Measurements from ENCODE around the gene RBM4B.

RBM4B gene

DNA sequence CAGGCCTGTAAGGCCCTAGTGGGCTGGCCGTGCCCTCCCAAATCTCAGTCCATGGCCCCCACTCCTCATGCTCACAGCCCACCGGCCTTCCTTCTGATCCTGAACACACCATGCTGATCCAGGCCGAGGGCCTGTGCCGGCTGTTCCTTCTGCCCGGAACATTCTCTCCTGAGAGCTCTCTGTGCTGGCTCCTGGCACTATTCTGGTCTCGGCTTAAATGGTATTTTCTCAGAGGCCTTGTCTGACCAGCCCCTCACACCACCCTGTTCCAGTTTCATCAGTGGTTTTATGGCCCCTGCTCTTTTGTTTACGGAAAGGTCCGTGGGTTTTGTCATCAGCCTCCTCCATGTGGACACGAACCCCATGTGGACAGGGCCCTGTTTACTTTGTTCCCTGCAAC, 29.3 kb upstream of the RBM4B start:
- no peak for DNase-seq

DNA sequence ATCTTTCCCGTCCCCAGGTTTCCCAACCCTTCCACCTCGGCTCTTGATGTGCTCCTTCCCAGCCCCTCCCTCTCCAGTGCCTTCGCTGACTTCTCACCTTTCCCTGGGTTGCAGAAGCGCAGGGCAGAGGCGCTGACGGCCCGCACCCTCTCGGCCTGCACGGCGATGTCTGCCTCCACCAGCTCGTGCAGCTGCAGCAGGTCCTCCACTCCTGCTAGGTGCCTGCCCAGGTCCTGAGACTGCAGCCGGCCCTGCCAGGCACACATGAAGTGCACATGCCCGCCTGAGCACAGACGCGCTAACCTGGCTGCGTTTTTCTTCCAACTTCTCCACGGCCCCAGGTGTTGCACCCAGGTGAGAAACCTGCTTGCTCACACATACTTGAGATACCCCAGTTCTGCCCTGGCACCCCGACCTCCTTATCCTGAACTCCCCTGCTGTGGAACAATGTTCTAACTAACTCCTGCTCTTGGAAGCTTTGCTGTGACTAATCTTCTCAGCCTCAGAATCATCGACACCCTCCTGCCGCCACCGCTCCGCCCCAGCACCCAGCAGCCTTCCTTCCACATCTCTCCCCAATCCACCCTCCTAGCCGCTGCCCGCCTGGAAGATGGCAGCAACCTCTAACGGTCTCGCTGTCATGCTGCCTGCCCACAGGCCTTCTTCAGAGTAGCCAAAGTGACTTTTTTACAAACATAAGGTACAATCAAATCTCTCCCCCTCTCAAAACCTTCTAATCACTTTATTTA, 28.1 kb upstream of the RBM4B start:
- DNase-seq: no peak

GRCh38 chr11:66704659-66705360, 27.1 kb upstream of the RBM4B start:
- DNase-seq: no peak

- DNase-seq: no peak
Observed at GRCh38 chr11:66701432-66702240, 23.9 kb upstream of the RBM4B start.

GRCh38 chr11:66700742-66701141, 23.1 kb upstream of the RBM4B start:
- no peak for DNase-seq

DNA sequence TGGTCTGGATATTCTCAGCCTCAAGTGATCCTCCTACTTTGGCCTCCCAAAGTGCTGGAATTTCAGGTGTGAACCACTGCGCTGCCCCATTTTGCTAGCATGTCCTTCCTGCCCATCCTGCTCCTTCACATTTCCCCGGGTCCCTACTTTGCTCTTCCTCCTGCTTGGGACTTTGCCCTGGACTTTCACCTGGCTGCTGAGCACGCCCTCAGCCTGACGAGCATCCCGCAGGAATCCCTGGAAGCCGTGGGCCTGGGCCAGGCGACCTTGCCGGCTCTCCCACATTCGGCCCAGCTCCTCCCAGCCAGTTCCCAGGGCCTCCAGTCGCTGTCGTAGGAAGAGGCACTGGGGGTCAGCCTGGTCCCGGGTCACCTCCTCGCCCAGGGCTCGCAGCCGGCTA, 22.6 kb upstream of the RBM4B start:
- no peak for DNase-seq

GRCh38 chr11:66698491-66698890, 20.8 kb upstream of the RBM4B start:
- no peak for DNase-seq

DNA sequence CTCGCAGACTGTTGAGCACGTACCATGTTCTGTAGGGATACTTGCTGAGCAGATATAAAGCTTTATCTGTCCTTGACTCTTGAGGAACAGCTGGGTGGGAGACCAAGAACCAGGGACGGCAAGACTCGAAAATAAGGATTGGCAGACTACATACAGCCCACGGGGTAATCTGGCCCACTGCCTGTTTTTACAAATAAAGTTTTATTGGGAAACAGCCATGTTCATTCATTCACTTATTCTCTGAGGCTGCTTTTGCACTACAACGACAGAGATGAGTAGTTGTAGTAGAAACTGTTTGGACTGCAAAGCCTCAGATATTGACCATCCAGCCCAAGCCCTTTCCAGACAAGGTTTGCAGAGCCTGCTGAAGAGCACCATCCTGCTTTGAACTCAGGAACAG, 20.3 kb upstream of the RBM4B start:
- no peak for DNase-seq

DNA sequence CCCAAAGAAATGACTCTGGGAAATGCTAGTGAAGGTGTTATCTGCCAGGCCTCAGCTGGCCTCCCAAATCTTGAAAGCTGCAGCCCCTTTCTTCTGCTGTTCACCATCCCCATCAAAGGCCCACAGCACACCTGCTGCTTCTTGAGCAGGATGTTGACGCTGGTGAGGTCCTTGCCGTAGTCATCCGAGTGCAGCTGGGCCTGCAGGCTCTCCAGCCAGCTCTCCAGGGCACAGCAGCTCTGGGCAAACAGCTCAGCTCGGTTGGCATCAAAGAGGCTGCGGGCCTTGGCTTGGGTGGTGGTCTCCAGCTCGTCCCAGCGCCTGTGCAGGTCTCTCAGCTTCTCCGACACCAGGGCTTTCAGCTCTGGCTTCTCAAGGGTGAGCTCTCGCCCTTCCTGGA, 18.5 kb upstream of the RBM4B start:
- no peak for DNase-seq

GRCh38 chr11:66694732-66695207, 17.1 kb upstream of the RBM4B start:
- peak; percentile 78 for DNase-seq

DNA sequence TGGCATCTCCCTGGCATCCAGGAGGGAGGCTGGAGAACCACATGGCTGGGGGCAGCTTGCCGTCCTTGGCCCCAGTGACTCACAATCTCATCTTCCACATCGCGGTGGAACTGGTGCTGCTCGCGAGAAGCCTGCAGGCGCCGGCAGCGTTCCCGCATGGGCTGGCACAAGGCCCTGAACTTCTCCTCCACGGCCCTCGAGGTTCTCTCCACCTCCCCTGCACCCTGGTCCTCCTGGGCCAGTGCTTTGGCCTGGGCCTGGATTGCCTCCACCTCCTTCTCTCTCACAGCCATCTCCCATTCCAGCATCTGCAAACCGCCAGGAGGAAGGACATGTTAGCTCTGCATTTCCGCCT, 16.3 kb upstream of the RBM4B start:
- DNase-seq: no peak

DNA sequence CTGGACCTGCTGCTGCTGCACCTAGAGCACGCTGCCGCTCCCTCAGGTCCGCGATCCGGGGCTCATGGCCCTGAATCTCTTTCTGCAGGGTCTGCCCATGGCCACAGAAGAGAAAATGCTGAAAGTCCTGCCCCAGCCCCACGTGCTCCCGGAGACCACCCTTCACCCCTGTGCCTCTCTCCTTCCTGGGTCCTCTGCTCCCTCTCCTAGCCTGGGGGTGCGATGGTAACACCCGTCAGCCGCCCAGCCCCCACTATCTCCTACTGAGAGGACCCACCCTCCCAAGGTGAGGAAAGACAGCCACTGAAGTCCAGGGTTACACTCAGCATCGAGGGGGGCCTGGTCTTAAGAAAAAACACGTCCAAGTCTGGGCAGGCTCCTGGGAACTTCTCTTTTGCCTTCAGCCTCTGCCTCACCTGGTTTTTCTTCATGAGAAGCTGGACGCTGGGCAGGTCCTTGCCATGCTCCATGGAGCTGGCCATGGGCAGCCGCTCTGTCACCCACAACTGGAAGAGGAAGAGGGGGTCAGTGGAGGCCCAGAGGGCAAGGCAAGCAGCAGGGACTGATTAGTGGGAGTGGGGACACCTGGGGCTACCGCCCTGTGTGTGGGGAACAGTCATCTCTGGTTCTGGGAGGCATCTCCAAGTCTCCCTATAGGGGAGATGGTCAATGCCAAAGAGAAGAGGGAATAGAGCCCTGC, 15.8 kb upstream of the RBM4B start:
- DNase-seq: no peak

DNA sequence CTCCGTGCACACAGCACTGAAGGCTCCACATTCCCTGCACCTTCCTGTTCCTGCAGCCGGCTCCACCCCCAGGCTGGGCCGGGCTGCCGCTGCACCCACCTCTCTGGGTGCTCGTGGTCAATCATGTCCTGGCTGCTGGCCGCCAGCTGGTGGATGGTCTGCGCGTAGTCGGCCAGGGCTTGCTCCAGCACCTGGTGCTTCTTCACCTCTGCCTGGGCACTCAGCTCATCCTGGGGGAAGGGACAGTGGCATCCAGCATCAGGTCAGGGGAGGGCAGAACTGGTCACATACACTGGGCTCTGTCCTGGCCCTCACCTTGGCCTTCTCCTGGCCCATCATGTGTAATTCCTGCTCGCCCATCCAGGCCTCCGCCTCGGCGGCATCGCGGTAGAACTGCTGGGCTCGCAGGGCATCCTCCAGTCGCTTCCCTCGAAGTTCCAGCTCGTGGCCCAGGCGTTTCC, 15.2 kb upstream of the RBM4B start:
- no peak for DNase-seq

DNA sequence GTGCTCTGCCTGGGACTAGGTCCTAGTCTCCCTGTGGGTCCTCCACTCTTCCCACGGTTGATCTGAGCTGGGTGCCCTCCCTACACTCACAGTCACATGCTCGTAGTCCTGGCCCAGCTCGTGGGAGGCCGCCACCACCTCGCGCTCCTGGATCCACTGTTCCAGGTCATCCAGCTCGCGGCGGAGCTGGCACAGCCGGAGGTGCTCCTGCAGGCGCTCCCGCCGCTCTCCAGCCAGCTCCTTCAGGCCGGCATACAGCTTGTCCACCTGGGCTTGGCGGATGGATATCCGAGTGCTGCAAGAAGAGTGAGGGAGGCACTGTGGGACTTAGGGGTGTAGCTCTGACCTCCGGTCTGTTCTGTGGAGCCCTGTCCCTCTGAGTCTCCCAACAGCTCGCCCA, 14.8 kb upstream of the RBM4B start:
- DNase-seq: no peak

DNA sequence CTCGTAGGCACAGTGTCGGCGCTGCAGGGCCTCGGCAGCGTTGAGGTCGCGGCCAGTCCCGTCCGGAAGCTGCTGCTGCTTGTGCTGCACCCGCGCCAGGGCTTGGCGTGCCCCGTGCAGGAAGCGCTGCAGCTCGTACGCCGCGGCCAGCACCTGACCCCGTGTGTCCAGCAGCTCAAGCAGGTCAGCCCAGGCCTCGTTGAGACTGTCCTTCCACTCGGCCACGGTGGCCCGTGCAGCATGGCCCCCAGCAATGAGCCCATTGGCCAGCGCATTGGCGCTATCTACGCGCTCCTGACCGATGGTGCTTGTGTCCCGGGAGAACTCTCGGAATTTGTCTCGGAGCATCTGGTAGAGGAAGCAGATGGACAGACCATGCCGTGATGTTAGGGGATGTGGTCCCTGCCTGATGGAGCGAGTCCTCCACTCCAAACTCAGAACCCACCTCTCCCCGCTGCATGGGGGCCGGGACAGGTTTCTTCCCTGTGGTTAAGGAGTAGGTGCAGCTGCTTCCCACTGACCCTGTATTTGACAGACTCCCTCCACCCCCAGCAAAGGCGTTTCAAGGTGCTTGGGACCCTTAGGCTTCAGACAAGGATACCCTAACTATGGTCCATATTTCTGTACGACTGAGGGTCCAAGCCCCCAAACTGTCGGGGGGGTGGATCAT, 13.8 kb upstream of the RBM4B start:
- DNase-seq: no peak

- DNase-seq: no peak
Observed at GRCh38 chr11:66689661-66690590, 12.2 kb upstream of the RBM4B start.

- DNase-seq: no peak
Observed at GRCh38 chr11:66688561-66689534, 11.2 kb upstream of the RBM4B start.

- no peak for DNase-seq
Observed at GRCh38 chr11:66687831-66688281, 10.2 kb upstream of the RBM4B start.

DNA sequence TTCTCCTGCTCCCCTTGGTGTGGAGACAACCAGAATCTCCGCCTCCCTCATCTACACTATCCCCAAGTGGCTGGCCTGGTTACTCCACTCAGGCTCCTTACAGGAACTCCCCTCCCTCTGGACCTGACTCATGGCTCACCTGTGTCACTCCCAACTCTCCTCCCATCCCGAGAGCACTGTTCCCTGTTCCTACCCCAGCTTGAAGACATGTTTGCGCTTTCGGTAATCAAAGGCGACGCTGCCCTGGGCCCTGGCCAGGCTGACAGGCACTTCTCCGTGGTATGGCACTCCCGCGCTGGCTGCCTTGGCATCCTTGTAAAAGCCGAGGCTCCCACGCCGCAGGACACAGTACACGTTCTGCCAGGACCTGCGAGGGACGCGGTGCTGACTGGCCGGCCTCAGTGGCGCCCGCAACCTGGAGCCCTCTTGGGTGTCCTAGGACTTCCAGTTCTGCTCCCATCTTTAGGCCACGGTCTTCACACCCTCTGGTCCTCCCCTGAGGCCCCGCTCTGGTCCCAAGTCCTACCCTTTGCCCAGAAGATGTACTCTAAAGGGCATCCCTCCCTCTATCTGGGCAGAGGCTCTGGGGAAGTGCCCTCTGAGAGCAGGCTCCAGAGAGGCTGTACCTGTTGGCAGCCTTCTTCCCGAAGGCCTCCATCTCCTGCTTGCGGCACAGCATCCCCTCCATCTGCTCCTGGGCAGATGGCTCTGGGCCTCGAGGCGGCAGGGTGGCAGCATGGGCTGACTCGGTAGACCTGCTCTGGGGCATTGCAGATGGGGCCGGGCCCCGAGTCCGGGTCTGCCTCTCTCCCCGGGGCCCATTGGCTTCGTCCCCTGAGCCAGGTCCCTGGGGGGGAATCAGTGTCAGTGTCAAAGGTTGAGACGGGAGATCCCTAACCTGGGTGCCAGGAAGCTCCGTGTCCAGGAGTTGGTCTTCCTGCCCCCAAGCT, 9.4 kb upstream of the RBM4B start:
- no peak for DNase-seq

Data from NCI-H1048 (cell line).